Hematopoietic multipotent progenitor cell treated with erythropoietin and hydrocortisone succinate and interleukin-3 and kit ligand, for 4 days (in vitro differentiated cells): ENCODE data around the gene LHPP.
A peak's percentile ranks its signal among the peaks of the same experiment; 100 is the strongest.

Experiments
- DNase-seq: peaks from one replicate; pipeline ENCODE4 v3.0.0-alpha.2; 2015

The LHPP gene

GRCh38 chr10:124649214-124649613 is 187.6 kb downstream of the LHPP start:
- DNase-seq, result no peak

GRCh38 chr10:124650263-124650662 is 188.6 kb downstream of the LHPP start:
- DNase-seq, result no peak

GRCh38 chr10:124650820-124651401 is 189.3 kb downstream of the LHPP start:
- DNase-seq, result peak; percentile 73

- DNase-seq, result no peak
These were observed 189.8 kb downstream of the LHPP start for GRCh38 chr10:124651402-124651891.

- no peak for DNase-seq
These were observed 190.6 kb downstream of the LHPP start for GRCh38 chr10:124652200-124652599.

- peak; percentile 67 for DNase-seq
These were observed 191.1 kb downstream of the LHPP start for GRCh38 chr10:124652701-124653100.

GRCh38 chr10:124653311-124653710 is 191.7 kb downstream of the LHPP start:
- DNase-seq, result no peak

GRCh38 chr10:124653811-124654651 is 192.4 kb downstream of the LHPP start:
- DNase-seq, result no peak

- no peak for DNase-seq
These were observed 193.1 kb downstream of the LHPP start for GRCh38 chr10:124654686-124655085.

- no peak for DNase-seq
These were observed 193.8 kb downstream of the LHPP start for GRCh38 chr10:124655191-124656112.

GRCh38 chr10:124656113-124656490 is 194.5 kb downstream of the LHPP start:
- no peak for DNase-seq

- DNase-seq, result no peak
These were observed 194.9 kb downstream of the LHPP start for GRCh38 chr10:124656541-124656940.

GRCh38 chr10:124657806-124658205 is 196.2 kb downstream of the LHPP start:
- DNase-seq, result peak; percentile 74

- DNase-seq, result no peak
These were observed 197.1 kb downstream of the LHPP start for GRCh38 chr10:124658591-124659242.

GRCh38 chr10:124659380-124659779 is 197.8 kb downstream of the LHPP start:
- DNase-seq, result no peak

GRCh38 chr10:124660404-124661125 is 198.9 kb downstream of the LHPP start:
- DNase-seq, result no peak

- no peak for DNase-seq
These were observed 200.1 kb downstream of the LHPP start for GRCh38 chr10:124661660-124662180.

GRCh38 chr10:124663228-124663627 is 201.6 kb downstream of the LHPP start:
- no peak for DNase-seq
